Gastroesophageal sphincter (tissue), 4 donors: ENCODE measurements around the gene MYL6. TPM values are rescaled to one million over a fixed set of nuclear protein-coding genes. Genes with fewer than 3 reads are reported as not detected.
"Not testable (repeated sequence)": the region's sequence is repeated elsewhere in the genome, so short reads cannot be mapped to it uniquely, and the experiment has no call there.

Experiments used
- ATAC-seq: fragments of 150-250 bp; one replicate; pipeline ENCODE4 v1.9.1; 2016; ENCODE audit warnings: mild to moderate bottlenecking, moderate library complexity
- H3K27ac ChIP-seq, 4 donors: fragments of 200-600 bp; sonication (generic) in 3 of 4; 1 replicate in 3 of 4; 2 replicates in 1 of 4; pipeline ENCODE4 v1.5.1; 2016 to 2019
- H3K27me3 ChIP-seq: fragments of 200-600 bp; sonication (generic); one replicate; pipeline ENCODE4 v1.5.1; 2019
- H3K36me3 ChIP-seq, 2 donors: fragments of 200-600 bp; sonication (generic); one replicate each; pipeline ENCODE4 v1.5.1; 2019; ENCODE audit warnings: control low read depth in 1 of 2
- H3K4me1 ChIP-seq, 3 donors: fragments of 200-600 bp; sonication (generic); 1 replicate in 2 of 3; 2 replicates in 1 of 3; pipeline ENCODE4 v1.5.1; 2016 to 2019; ENCODE audit warnings: control low read depth in 2 of 3
- H3K4me3 ChIP-seq, 2 donors: fragments of 200-600 bp; sonication (generic); one replicate each; pipeline ENCODE4 v1.5.1; 2019; ENCODE audit warnings: mild to moderate bottlenecking in 1 of 2, moderate library complexity in 1 of 2
- H3K9me3 ChIP-seq, 3 donors: fragments of 200-600 bp; sonication (generic); one replicate each; pipeline ENCODE4 v1.5.1; 2017 to 2019; ENCODE audit warnings: control low read depth in 2 of 3
- EP300 ChIP-seq: sonication (generic); formaldehyde crosslinking; IDR thresholded peaks from one replicate; pipeline ENCODE4 v1.6.1; 2017; ENCODE audit warnings: antibody characterized with exemption, mild to moderate bottlenecking
- POLR2A ChIP-seq, 2 donors: fragments of 450-650 bp; IDR thresholded peaks; one replicate each; pipeline ENCODE4 v1.6.1; 2017; ENCODE audit warnings: antibody characterized with exemption in 2 of 2, mild to moderate bottlenecking in 2 of 2, moderate library complexity in 1 of 2
- POLR2AphosphoS5 ChIP-seq: sonication (generic); formaldehyde crosslinking; IDR thresholded peaks from one replicate; pipeline ENCODE4 v1.6.1; 2017; ENCODE audit warnings: antibody characterized with exemption
- WGBS, 2 donors: methylation state at CpG; one replicate each; pipeline ENCODE4 v1.1.5; 2018; ENCODE audit warnings: low coverage in 1 of 2; 5-methylcytosine and 5-hydroxymethylcytosine counted together
- total RNA-seq, 4 donors: library from RNA; depleted of rRNA; stranded (reverse); fragments of >200 nt; gene quantifications; one replicate each; pipeline ENCODE4 v1.1.0, GENCODE V29; 2016
- TF ChIP-seq, protein P1 (sequence below), 4 experiments: fragments of 200-600 bp in 2 of 4; fragments of 450-650 bp in 2 of 4; sonication (generic) in 1 of 4; IDR thresholded peaks; one replicate each; pipeline ENCODE4 v1.5.1; 2017 to 2019; ENCODE audit warnings: antibody characterized with exemption in 4 of 4, mild to moderate bottlenecking in 2 of 4, moderate library complexity in 2 of 4

Gene MYL6
- total RNA-seq, 4 donors from 2014 or later, result 5,300 to 6,545 (median 5,874) TPM

DNA sequence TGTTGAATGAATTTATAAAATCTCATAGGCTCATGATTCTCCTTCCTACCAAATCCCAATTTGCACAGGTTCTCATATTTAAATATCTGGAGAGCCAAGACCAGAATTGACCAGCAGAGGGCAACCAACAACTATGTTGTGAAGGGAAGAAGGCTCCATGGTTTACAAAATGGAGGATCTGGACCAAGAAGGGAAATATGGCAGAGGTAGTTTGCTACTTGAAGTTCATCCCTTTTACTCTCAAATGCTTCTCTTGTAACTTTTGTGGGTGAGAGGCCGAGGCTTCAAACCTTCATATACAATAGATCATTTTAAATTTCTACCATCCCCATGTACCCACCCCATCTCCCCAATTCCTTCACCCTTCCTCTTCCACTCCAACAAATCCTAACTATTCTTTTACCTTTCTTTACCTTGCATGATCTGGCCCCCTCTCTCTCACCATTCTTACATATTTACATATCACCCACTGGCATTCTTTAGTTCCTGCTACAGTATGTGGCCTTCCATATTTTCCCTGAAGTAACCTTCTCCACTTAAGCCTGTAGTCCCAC, 34.9 kb downstream of the MYL6 start:
- ATAC-seq, result no peak
- no peak overlapping the region for H3K4me3 ChIP-seq
- no peaks in the 10 kb centered on the region for H3K36me3 ChIP-seq
- H3K4me1 ChIP-seq, result peaks cover 0 to 16% (median 9%) of the 10 kb centered on the region in 3 donors
- WGBS, 2 donors, result 15% methylated on average over 1 of the region's 1 CpG; no CpG with 5 or more reads in 1 of the 2 donors
- H3K9me3 ChIP-seq, result no peaks in the 10 kb centered on the region
- no peak for TF ChIP-seq POLR2AphosphoS5
- no peak for TF ChIP-seq EP300
- TF ChIP-seq, protein P1, sequence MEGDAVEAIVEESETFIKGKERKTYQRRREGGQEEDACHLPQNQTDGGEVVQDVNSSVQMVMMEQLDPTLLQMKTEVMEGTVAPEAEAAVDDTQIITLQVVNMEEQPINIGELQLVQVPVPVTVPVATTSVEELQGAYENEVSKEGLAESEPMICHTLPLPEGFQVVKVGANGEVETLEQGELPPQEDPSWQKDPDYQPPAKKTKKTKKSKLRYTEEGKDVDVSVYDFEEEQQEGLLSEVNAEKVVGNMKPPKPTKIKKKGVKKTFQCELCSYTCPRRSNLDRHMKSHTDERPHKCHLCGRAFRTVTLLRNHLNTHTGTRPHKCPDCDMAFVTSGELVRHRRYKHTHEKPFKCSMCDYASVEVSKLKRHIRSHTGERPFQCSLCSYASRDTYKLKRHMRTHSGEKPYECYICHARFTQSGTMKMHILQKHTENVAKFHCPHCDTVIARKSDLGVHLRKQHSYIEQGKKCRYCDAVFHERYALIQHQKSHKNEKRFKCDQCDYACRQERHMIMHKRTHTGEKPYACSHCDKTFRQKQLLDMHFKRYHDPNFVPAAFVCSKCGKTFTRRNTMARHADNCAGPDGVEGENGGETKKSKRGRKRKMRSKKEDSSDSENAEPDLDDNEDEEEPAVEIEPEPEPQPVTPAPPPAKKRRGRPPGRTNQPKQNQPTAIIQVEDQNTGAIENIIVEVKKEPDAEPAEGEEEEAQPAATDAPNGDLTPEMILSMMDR (IDR thresholded peaks at IDR 0.05), result peak; percentile 80 to 93 (median 86)
- no peak for TF ChIP-seq POLR2A (IDR thresholded peaks at IDR 0.05)
- no peak overlapping the region for H3K27ac ChIP-seq
- H3K27me3 ChIP-seq, result no peaks in the 10 kb centered on the region

DNA sequence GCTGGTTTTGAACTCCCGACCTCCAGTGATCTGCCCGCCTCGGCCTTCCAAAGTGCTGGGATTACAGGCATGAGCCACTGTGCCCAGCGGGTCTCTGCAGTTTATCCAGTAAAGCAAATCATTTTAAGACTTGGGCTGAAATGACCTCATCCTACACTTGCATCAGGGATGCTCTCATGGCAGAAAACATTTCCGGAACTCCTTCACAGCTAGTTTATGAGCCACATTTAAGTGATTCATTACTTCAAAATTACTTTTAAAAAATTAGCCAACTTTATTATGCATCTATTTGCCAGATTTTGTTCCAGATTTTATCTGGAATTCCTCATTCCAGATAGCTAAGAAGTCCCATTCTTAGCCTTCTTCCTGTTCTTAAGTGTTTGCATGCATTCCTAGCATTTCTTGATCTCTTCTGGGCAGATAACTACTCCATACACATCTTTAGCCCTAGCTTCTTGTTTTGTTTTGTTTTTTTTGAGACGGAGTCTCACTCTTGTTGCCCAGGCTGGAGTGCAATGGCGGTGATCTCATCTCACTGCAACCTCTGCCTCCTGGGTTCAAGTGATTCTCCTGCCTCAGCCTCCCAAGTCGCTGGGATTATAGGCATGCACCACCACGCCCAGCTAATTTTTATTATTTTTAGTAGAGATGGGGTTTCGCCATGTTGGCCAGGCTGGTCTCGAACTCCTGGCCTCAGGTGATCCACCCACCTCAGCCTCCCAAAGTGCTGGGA, 38.8 kb downstream of the MYL6 start:
- not testable (repeated sequence) for H3K4me1 ChIP-seq, H3K9me3 ChIP-seq, H3K36me3 ChIP-seq, H3K4me3 ChIP-seq, H3K27me3 ChIP-seq, H3K27ac ChIP-seq
- ATAC-seq, result peak; percentile 46
- 61 to 70% methylated on average over 5 to 9 of the region's 11 CpGs for WGBS, 2 donors

DNA sequence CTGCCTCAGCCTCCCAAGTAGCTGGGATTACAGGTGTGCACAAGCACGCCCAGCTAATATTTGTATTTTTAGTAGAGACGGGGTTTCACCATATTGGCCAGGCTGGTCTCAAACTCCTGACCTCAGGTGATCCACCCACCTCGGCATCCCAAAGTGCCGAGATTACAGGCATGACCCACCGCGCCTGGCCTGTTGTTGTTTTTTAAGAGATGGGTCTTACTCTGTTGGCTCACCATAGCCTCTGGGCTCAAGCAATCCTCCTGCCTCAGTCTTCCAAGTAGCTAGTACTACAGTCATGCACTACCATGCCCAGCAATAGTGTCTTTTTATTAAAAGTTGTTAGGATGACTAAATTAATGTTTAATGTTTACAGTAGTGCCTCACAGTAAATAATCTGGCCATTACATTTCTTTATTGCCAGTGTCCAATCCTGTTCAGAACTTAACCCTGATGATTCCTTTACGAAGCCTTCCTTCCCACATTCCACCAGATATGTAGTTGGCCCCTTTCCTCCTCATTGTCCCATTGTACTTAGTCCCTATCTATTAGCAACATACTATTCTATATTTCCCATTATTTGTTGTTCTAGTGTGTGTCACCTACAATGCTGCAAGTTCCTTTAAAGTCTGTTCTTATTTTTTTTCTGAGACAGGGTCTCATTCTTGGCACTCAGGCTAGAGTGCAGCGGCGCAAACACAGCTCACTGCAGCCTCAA, 39.9 kb downstream of the MYL6 start:
- 82 to 87% methylated on average over 6 of the region's 9 CpGs for WGBS, 2 donors
- Histone ChIP-seq H3K27me3 (no peaks in the 10 kb centered on the region), H3K9me3 (no peaks in the 10 kb centered on the region), H3K36me3 (no peaks in the 10 kb centered on the region), H3K4me3 (no peak overlapping the region), H3K27ac (no peak overlapping the region), H3K4me1 (peaks cover 0 to 6% (median 0%) of the 10 kb centered on the region in 3 donors)
- no peak for ATAC-seq
- TF ChIP-seq EP300, result no peak

DNA sequence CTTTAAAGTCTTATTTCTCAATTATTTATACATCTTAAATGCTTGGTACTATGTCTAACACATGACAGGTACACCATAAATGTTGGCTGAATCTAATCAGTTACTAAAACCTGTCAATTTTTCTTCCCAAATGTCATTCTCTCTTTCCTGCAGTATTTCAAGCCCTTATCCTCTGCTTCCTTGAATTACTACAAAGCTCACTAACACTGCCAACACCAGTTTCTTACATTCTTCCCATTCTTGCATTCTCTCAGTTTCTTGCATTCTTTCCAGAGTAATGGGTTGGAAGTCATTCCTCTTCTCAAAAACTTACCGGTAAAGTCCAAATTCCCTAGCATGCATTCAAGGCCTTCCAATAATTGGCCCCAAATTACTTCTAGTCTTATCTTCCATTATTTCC, 40.7 kb downstream of the MYL6 start:
- Histone ChIP-seq H3K4me1 (peaks cover 0 to 6% (median 0%) of the 10 kb centered on the region in 3 donors), H3K4me3 (no peak overlapping the region), H3K36me3 (no peaks in the 10 kb centered on the region), H3K27me3 (no peaks in the 10 kb centered on the region), H3K9me3 (no peaks in the 10 kb centered on the region), H3K27ac (no peak overlapping the region)
- WGBS, 2 donors, result 32 to 57% methylated on average over 1 of the region's 1 CpG
- TF ChIP-seq POLR2A (IDR thresholded peaks at IDR 0.05), result no peak
- TF ChIP-seq POLR2AphosphoS5, result no peak
- TF ChIP-seq EP300, result no peak
- TF ChIP-seq, protein P1 (IDR thresholded peaks at IDR 0.05), result no peak
- no peak for ATAC-seq

DNA sequence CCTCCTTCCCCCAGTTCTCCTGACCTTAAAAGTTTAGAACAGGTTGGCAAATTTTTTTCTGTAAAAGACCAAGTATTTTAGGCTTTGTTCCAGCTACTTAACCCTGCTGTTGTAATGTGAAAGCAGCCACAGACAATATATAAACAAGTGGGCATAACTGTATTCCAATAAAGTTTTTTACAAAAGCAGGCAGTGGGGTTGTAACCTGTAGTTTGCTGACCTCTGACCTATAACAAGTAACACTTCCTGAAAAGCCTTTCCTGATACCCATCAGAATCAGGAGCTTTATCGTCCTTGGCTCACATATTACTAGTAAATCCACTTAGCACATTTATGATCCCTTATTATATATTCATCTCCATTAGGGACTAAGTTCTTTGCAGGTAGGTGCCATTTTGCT, 44.2 kb downstream of the MYL6 start:
- TF ChIP-seq POLR2A (IDR thresholded peaks at IDR 0.05) (no peak), POLR2AphosphoS5 (no peak), EP300 (no peak)
- TF ChIP-seq, protein P1 (IDR thresholded peaks at IDR 0.05), result no peak
- H3K9me3 ChIP-seq, result no peaks in the 10 kb centered on the region
- no peaks in the 10 kb centered on the region for H3K27me3 ChIP-seq
- H3K27ac ChIP-seq, result peak overlapping the region in 2 of 4 donors; percentile 24 to 41
- H3K4me1 ChIP-seq, result peaks cover 0 to 17% (median 0%) of the 10 kb centered on the region in 3 donors
- 40 to 80% methylated on average over 1 of the region's 1 CpG for WGBS, 2 donors
- ATAC-seq, result no peak
- peaks cover 0 to 35% of the 10 kb centered on the region in 2 donors for H3K36me3 ChIP-seq
- H3K4me3 ChIP-seq, result no peak overlapping the region
